HG03520 (cell line): ENCODE data around the gene PRKG1.
A peak's percentile ranks its signal among the peaks of the same experiment; 100 is the strongest.
"Not testable (repeated sequence)": the region's sequence is repeated elsewhere in the genome, so short reads cannot be mapped to it uniquely, and the experiment has no call there.

Source experiments
- ATAC-seq: cut with Tn5 transposase; IDR thresholded peaks from one replicate; pipeline ENCODE4 v1.9.1; 2021; ENCODE audit warnings: mild to moderate bottlenecking, moderate library complexity; ENCODE audit not compliant: unreplicated experiment

Gene PRKG1

DNA sequence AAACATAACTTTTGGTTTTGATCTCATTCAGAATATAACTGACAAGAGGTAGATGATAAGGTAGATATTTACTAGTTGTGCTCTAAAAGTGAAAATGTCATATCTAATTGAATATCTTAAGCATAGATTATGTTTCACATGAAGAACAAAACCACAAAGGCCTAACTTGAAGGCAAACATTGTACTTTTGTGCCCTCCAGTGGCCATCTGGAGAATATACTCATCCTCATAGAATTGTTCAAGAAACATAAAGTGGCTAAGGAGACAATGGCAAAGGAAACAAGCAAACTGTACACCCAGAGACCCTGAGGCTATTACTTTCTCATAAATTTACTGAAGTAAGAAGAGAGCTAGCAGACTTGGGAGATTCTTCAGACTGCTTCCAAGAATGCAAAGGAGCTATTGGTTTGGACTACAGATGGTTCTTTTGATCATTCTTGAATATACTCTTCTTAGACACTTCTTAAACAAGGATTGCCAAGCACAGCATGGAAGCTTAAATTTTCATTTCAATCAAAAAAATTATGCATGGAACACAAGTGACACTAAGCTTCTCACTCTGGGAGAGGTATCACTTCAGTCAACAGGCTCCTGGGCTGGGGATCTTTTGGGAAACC is 1141.6 kb downstream of the PRKG1 start:
- ATAC-seq, result peak; percentile 68

DNA sequence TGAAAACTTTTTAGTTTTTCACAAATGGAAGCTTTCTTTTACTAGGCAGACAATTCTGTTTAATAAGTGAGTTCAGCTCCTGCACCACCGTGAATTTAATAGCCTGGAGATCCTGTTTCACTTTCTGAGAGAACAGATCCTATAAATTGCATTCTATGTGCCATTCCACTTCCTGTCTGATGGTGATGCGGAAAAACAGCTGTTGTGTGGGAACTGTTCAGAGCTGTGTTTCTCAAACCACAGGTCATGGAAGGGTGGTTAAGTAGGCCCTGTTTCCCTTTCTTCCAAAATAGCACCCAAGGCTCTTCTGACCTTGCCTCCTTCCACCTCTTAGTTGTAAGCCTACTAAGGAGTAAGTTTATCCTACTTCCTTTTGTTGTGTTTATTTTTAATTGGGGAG is 1142.6 kb downstream of the PRKG1 start:
- ATAC-seq, result peak; percentile 65

DNA sequence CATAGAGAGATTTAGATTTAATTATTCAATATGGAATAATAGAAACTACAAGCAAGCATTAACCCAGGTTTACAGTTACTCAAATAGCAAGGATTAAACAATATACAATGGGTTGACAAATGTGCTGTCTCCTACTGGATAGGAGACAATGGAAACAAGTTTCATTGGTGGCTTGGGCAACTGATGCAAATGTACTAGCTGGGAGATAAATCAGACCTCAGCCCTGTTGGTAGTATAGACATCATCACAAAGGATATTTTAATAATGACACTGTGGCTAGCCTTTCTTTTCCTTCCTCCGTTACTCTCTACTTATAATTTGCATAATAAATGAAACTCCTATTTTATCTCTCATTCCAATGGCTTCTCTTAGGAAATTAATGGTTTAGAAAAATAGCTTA is 1143.2 kb downstream of the PRKG1 start:
- ATAC-seq, result no peak

DNA sequence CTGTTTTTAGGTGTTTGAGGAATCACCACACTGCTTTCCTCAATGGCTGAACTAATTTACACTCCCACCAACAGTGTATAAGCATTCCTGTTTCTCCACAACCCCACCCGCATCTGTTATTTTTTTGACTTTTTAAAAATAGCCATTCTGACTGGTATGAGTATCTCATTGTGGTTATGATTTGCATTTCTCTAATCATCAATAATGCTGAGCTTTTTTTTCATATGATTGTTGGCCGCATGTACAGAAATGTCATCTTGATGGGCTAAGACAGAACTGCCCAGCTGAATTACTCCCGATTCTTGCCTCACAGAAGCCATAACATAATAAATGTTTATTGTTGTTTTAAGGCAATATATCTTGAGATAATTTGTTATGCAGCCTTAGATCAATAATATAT is 1146.7 kb downstream of the PRKG1 start:
- ATAC-seq, result no peak

DNA sequence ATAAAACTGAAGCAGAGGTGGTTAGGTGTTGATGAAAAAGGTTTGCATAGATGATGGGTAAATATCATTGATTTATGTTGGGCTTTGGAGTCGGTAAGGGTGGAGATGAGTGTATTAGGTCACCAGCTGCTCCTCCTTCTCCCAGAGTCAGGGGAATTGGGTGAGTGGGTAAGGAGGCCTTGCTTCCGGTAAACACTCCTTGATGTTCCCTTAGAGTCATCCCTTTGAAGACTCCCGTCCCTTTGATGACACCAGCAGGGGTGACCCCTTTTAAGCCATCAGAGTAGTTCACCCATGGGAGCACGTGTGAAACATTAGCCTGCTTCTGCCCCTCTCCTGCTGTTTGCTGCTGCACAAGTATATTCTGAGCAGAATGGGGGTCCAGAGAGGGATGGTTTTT is 1147.6 kb downstream of the PRKG1 start:
- ATAC-seq, result no peak

DNA sequence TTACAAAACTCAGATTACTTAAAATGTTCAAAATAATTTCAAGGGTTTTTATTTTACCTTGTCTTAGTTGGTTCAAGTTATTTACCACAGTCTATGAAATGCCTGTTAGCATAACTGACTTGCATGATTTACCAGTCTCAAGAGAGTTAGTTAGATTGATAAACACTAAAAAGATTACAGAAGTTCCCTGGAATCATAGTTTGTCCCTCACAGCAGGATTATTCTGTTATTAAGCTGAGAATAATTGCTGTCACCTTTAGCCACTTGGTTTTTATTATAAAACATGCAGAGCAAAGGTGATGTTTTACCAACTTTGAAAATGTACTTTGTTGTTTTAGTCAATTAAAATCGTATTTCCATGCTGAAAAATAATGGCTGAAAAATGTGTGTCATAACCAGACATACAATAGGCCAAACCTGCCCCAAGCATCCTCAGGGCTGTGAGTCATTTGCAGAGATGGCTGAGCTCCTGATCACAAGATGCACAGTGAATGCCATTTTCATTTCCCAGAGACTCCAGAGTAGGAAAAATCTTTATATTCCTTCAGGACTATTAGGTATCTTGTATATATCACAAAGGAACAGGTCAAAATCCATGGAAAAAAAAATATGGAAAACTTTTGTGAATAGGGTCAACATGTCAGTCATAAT is 1152.0 kb downstream of the PRKG1 start:
- ATAC-seq, result no peak

DNA sequence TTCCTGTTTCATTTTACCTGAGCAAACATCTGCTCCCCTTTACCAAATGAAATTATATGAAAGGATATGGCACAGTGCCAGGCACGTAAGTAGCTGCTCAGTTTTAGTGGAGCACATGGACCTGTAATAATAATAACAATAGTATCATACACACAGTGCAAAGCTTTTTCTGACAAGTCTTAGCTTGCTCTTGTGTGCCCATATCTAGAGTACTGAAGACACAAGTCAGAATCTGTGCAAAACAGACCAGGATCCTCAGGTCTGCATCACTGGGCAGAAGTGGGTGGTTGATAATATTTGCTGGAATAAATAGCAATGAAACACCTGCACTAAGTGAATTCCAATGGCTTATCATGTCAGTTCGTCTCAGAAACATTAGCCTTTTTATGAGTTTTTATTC is 1154.3 kb downstream of the PRKG1 start:
- ATAC-seq, result no peak

DNA sequence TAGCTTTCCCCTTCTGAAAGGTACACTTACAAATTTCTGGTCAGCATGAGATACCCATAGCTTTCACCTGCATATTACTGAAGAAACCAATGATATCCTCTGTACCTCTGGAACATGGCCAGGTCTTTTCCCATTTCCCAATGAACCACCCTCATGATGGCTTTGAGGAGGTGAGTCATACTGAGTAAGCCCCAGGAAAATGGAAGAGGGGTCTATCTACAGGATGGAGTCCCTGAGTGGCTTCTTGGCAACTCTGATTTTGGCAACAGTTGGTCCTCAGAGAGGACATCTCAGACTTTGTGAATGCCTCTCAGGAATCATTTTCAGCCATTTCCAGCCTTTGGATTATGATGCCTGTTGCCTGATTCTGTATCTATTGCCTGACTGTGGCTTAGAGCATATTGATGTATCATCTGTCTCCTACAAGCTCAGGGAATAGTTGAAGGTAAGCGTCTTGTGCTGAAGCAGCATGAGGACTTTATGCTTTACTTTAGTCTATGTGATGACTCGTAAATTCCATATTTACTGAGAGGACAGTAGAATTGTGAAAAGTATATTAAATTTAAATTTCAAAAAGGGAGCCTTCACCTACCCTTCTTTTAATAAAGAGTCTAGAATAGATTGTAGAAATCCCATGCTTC is 1155.1 kb downstream of the PRKG1 start:
- no peak for ATAC-seq

DNA sequence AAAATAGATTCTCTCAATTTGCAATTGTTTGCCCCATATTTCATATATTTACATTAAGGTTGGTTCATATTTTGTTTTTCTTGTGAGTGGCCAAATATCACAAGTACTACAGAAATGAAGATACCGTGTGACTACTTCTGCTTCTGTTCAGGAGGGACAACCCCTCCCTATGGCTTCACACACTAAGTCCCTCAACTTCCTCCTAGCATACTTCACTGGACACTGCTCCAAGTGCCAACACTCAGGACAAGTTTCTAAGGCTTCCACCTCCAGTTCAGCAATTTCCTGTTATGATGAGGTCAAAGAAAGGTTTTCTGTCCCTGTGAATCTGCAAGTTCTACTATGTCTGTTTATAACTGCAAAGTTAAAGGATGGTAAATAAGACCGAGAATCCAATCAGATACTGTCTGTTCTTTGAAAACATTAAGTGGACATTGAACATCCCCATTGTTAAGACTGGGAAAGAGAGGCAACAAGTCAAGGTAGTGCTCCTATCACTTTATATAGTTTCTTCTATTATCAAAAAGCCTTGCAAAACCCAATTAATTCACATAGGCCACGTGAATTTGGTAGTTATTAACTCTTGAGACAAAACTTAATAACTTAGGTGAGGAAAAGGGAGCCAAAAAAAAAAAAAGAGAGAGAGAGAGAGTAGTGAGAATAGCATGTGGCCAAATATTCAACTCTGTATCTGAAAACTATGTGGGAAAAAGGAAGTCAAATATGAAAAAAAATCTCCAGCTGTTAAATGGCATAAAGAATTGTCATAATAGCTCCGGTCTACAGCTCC is 1158.5 kb downstream of the PRKG1 start:
- peak; percentile 98 for ATAC-seq

DNA sequence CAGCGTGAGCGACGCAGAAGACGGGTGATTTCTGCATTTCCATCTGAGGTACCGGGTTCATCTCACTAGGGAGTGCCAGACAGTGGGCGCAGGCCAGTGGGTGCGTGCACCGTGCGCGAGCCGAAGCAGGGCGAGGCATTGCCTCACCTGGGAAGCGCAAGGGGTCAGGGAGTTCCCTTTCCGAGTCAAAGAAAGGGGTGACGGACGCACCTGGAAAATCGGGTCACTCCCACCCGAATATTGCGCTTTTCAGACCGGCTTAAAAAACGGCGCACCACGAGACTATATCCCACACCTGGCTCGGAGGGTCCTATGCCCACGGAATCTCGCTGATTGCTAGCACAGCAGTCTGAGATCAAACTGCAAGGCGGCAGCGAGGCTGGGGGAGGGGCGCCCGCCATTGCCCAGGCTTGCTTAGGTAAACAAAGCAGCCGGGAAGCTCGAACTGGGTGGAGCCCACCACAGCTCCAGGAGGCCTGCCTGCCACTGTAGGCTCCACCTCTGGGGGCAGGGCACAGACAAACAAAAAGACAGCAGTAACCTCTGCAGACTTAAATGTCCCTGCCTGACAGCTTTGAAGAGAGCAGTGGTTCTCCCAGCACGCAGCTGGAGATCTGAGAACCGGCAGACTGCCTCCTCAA is 1159.2 kb downstream of the PRKG1 start:
- ATAC-seq, result not testable (repeated sequence)

DNA sequence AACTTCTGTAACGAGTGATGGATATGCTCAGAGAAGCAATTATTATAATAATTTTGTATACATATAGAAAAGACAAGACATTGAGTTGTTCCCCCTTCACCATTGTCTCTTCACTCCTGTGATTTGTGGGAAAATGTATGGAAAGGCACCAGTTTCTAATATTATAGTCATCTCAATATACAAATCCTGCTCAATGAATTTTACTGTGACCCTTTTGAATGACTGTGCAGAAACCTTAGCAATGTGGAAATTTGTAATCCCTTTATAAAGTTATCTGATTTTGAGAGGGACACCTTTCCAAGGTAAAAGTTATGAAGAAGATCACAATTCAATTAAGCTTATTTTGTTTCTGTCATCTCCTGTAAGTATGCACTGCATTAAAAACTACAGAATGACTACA is 1165.5 kb downstream of the PRKG1 start:
- ATAC-seq, result no peak

DNA sequence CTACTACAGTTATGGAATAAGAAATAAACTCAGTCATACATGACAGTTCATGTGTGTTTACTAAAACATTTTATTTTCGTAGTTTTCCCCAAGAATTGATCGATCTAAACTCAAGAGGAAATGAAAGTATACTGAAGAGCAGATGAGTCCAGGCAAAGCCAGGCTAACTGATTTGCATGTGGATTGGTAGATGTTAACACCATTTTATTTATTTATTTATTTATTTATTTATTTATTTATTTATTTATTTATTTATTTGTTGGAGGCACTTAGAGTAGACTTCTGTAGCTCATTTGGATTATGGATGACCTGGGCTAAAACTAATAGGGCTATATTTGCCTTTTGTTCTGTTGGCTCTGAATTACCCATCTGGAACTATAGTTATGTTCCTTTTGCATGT is 1171.3 kb downstream of the PRKG1 start:
- no peak for ATAC-seq

DNA sequence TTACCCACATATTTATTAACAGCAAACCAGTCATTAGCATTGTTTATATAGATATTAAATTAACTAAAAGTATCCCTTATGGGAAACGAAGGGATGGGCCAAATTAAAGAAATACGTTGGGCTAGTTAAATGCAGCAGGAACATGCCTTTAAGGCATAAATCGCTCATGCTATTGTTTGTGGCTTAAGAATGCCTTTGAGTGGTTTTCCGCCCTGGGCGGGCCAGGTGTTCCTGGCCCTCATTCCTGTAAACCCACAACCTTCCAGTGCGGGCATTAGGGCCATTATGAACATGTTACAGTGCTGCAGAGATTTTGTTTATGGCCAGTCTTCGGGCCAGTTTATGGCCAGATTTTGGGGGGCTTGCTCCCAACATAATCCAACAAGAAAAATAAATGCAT is 1173.6 kb downstream of the PRKG1 start:
- ATAC-seq, result not testable (repeated sequence)

DNA sequence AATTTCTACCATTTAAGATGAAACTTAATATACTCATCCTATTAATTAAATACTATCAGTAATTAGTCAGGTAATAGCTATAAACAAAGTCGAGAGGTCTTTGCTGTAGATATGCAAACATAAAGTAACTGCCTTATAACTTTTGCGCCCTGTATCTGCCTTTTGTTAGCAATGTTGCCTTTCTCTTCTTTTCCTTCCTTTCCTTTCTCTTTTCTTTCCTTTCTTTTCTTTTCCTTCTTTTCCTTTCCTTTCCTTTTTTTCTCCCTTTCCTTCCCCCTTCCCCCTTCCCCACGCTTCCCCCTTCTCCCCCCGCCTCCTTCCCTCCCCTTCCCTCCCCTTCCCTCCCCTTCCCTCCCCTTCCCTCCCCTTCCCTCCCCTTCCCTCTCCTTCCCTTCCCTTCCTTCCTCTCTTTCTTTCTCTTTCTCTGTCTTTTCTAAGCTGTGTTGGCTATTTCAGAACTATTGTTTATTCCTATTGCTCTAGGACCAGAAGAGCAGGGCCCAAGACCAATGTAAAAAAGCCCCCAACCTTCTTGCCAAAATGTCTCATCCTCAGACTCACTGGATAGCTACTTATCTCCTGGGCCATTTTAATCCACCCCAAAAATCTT is 1174.5 kb downstream of the PRKG1 start:
- no peak for ATAC-seq

DNA sequence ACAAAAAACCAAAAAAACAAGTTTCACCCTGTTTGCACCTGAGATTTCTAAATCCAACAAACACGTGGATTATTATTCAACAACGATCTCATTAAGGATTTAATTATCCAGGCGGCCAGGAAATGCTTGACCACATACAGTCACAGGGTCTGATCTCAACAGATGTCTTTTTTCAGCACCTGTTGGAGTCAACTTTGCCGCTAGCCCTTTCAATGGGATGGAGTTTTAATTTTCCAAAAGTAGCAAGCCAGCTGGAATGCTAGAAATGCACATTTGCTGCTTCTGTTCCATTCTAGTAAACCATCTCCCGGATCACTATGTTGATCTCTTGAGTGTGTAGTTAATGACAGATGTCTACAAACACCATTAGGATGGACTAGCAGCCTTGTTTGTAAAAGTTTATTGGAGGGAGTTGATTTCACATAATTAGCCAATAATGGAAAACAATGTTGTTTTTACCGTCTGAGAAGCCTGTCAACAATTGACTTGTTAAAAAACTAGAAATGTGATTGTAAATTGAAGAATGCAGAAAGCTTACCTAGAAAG is 1175.6 kb downstream of the PRKG1 start:
- no peak for ATAC-seq

DNA sequence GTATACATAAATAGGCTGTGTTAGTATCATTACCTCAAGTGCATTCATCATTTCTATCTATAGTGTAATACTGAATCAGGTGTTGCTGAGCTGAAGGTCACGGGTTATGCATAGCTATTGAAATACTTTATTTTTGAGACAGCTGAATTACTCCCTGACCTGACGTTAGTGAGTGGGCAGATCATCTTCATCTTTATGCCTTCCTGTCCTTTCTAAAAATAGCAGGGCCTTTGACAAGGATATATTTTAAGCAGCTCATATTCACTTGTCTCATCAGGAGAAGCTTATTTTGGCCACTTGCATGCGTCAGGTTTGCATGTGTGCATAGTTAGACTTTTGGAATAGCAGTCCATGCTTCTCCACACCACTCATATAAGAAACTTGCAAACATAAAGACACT is 1176.2 kb downstream of the PRKG1 start:
- no peak for ATAC-seq

DNA sequence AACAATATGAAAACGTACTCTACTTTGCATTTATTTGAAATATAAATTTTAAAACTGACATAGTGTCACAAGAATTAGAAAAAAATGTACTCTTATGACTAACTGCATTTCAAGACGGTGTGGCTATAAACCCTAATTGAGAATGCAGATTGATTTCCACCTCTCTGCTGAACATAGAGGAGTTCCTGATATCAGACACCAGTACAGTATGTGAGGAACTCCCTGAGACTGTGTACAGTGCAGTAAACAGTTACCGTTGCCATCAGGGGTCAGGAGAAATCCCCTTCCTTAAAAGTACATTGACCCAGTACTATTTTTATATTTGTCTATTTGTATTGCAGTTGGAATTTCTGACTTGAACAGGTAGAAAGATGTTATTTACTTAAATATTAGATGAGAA is 1178.0 kb downstream of the PRKG1 start:
- ATAC-seq, result no peak

DNA sequence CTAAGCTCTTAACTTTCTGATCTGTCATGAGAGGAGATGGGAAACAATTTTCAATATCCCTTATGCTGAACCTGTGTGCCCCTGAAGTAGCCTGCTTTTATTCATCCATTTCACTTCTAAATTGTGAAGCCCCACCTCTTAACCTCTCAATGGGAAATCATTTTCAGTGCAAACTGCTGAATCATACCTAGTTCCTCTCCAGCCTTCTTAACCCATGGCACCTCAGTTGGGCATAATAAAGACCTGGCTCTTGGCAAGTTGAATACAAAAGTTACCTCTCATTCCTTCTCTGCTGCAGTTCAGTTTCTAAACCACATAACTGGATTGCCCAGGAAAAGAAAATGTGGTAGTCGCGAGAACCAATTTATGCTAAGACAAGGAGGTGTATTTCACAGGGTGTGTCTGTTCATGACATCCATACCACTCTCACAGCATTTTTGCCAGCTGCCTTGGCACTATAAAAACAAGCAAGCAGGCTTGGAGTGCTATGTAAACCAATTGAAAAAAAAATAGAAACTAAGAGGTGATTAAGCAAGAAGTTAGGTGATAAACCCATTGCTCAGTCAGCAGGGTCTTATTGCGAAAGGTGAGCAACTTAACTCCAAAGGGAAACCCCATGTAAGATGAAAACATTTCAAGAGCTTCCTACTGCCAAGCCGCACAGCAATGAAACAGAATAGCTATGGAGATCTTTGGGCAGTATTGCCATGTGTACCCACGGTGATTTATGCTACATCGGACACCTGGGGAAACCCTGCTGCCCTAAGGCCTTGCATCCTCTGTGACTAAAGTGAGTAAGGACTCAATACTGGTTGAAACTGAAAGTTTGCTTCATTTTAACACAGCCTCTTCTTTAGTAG is 1182.8 kb downstream of the PRKG1 start:
- ATAC-seq, result peak; percentile 99

DNA sequence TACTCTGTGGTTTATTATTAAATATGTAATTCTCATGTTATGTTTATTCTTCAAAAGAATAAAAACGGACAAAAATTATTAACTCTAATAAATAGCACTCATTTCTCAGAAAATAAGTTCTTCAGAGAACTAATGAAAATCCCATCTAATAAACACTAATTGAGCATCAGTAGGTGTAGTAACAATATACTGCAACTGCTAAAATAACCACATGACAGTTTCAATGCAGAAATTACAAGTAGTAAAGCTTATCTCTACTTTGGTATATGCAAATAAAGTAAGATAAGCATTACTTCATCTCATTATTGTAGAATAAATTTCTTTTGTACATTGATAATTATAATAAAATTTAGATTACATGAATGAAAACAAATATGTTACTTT is 1183.4 kb downstream of the PRKG1 start:
- peak; percentile 87 for ATAC-seq
